ENCODE results near the gene IL4I1.

The IL4I1 gene

DNA sequence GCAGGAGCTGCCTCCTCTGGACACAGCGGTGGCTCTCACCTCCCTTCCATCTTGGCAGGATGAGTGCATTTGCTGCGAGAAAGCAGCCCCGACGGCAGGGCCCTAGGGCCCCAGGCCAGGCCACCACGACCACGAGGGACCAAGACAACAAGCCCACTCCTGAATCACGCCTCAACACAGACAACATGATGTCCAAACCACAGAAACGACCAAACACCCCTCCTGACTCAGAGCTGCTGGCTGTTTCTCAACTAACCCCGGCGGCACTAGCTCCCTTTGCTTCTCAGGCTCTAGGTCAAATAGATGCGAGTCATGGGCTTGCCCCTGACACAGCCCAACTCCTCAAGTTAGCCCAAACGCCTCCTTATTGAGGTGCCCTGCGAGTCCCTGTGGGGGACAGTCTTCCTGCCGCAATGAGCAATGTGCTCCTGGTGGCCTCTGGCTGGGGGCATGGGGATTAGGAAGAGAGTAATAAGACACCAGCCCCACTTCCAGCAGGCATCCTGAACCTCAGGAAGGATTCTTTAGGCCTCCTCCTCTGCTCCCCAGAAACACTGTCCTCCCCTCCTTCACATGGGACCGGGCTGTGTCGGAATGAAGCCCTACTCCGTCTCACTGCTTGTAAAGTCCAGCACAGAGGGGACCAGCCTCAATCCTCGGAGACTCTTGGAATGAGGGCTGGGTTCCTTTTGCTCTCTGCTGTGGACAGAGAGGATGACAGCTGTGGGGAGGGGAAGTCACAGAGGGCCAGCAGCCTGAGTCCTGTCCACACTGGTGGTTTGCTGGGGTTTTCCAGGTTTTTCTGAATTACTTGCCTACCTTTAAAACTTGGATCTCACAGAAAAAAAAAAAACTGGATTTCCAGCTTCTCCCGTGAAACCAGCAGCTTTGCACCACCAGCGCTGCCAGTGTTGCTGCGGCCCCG lies 25.4 kb upstream of the IL4I1 start:
- Histone ChIP-seq H3K27me3 (replicated peaks) (no peaks in the 10 kb centered on the region), H3K4me3 (ENCODE audit: low read depth, low read length) (no peak overlapping the region), H3K36me3 (replicated peaks) (peaks cover 30% of the 10 kb centered on the region), H3K27ac (peak overlapping the region; percentile 43)
- DNase-seq: peak; percentile 72
- in situ Hi-C loops (cut with HindIII; ENCODE audit: low pct_ligation_motif_present, low sequenced_read_pairs): no loop called here
- TF ChIP-seq, protein P1, sequence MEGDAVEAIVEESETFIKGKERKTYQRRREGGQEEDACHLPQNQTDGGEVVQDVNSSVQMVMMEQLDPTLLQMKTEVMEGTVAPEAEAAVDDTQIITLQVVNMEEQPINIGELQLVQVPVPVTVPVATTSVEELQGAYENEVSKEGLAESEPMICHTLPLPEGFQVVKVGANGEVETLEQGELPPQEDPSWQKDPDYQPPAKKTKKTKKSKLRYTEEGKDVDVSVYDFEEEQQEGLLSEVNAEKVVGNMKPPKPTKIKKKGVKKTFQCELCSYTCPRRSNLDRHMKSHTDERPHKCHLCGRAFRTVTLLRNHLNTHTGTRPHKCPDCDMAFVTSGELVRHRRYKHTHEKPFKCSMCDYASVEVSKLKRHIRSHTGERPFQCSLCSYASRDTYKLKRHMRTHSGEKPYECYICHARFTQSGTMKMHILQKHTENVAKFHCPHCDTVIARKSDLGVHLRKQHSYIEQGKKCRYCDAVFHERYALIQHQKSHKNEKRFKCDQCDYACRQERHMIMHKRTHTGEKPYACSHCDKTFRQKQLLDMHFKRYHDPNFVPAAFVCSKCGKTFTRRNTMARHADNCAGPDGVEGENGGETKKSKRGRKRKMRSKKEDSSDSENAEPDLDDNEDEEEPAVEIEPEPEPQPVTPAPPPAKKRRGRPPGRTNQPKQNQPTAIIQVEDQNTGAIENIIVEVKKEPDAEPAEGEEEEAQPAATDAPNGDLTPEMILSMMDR (IDR thresholded peaks at IDR 0.05; ENCODE audit: low read depth, low read length, missing control alignments): no peak

DNA sequence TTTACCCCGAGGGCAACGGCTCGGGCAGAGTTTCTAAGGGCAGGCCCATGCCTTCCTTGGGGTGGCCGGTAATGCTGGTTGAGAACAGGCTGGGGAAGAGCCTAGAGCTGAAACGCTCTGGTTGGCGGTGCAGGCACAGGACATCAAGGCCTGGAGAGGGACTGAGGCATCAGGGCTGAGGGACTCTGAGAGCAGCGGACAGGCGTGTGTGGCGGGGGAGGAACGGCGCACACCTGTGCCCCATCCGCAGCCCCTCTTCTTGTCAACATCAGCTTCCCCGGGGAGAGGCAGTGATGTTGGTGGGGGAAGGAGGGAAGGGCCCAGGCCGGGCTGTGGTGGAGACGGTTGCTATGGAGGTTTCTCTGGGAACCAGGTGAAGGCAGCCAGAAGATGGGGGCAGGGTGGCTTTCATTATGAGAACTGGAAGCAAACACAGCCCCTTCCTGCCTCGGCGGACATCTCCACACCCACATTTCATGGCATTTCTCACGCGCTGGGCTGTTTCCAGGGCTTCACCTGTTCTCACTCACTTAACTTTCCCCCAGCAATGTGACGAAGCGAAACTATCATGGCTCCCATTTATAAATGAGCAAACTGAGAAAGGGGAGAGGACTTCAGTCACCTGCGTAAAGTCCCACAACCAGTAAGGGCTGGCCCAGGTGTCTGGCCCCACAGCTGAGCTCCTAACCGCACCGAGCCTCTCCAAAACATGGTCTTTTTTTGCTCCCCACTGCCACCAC lies 24.1 kb upstream of the IL4I1 start:
- no peak overlapping the region for H3K27ac ChIP-seq
- H3K27me3 ChIP-seq (replicated peaks): no peaks in the 10 kb centered on the region
- in situ Hi-C loops (cut with HindIII; ENCODE audit: low pct_ligation_motif_present, low sequenced_read_pairs): no loop called here
- DNase-seq: no peak
- TF ChIP-seq, protein P1 (IDR thresholded peaks at IDR 0.05; ENCODE audit: low read depth, low read length, missing control alignments): no peak
- H3K4me3 ChIP-seq (ENCODE audit: low read depth, low read length): no peak overlapping the region
- peaks cover 31% of the 10 kb centered on the region for H3K36me3 ChIP-seq (replicated peaks)

DNA sequence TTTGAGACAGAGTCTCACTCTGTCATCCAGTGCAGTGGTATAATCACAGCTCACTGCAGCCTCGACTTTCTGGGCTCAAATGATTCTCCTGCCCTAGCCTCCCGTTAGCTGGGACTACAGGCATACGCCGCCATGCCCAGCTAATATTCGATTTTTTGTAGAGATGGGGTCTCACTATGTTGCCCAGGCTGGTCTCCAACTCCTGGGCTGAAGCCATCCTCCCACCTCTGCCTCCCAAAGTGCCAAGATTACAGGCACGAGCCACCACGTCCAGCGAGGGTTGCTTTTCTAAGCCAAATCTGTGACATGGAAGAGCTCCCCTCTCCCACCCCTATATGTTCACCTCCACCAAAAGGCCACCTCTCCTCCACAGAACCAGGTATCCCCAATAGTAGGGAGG lies 21.4 kb upstream of the IL4I1 start:
- no peaks in the 10 kb centered on the region for H3K27me3 ChIP-seq (replicated peaks)
- peaks cover 35% of the 10 kb centered on the region for H3K36me3 ChIP-seq (replicated peaks)
- no peak overlapping the region for H3K4me3 ChIP-seq (ENCODE audit: low read depth, low read length)
- in situ Hi-C loops (cut with HindIII; ENCODE audit: low pct_ligation_motif_present, low sequenced_read_pairs): no loop called here
- no peak for DNase-seq
- TF ChIP-seq, protein P1 (IDR thresholded peaks at IDR 0.05; ENCODE audit: low read depth, low read length, missing control alignments): no peak
- H3K27ac ChIP-seq: no peak overlapping the region

DNA sequence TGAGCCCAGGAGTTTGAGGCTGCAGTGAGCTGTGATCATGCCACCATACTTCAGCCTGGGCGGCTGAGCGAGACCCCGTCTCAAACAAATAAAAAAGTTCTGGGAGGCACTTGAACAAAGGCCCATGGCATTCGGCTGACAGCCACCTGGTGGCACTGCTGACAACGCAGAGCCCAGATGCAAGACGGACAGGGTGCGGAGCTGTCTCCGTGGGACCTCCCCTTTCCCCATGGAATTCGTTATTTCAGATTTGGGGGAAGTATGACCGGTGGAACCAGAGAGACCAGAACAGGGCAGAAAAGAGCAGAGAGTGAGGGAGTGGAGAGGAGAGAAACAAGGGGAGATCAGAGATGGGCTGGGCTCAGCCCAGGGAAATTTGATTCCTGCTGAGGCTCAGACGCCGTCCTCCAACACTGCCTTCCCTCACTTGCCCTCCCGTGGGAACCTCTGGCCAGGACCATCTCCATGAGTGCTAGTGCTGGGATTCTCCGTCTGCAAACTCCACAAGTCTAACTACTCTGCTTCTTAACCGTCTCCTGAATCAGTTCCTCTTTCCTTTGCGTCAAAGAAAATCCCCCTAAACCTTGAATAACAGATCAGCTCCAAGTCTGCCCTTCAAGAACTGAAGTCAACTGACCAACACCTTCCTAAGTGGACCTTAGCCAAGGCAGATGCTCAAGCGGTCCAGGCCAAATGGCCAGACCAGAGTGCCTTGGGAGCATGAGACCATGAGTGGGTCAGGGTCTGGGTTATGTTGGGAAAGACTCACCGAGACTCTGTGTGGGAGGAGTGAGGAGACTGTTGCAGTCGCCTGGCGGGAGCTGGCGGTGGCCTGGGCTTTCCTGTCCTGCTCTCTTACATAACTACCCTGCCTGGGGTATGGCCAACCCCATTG lies 20.4 kb upstream of the IL4I1 start:
- H3K27me3 ChIP-seq (replicated peaks): no peaks in the 10 kb centered on the region
- peaks cover 40% of the 10 kb centered on the region for H3K36me3 ChIP-seq (replicated peaks)
- in situ Hi-C loops (cut with HindIII; ENCODE audit: low pct_ligation_motif_present, low sequenced_read_pairs): no loop called here
- DNase-seq: no peak
- TF ChIP-seq, protein P1 (IDR thresholded peaks at IDR 0.05; ENCODE audit: low read depth, low read length, missing control alignments): peak; percentile 45
- no peak overlapping the region for H3K4me3 ChIP-seq (ENCODE audit: low read depth, low read length)
- no peak overlapping the region for H3K27ac ChIP-seq

DNA sequence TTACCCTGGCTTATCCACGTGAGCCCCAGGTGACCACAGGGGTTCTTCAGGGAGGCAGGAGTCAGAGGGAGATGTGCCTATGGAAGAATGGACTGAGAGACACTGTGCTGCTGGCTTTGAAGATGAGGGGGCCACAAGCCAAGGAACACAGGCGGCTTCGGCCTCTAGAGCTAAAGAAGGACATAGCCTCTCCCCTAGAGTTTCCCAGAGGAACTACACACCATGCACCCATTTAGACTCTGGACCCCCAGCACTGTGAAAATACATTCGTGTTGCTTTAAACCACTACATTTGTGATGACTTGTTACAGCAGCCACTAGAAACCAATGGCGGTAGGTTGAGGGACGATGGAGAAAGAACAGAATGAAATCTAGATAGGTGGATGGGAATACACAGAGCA lies 18.6 kb upstream of the IL4I1 start:
- no peak for DNase-seq
- Histone ChIP-seq H3K36me3 (replicated peaks) (peaks cover 40% of the 10 kb centered on the region), H3K27ac (no peak overlapping the region), H3K4me3 (ENCODE audit: low read depth, low read length) (no peak overlapping the region), H3K27me3 (replicated peaks) (no peaks in the 10 kb centered on the region)
- in situ Hi-C loops (cut with HindIII; ENCODE audit: low pct_ligation_motif_present, low sequenced_read_pairs): no loop called here
- TF ChIP-seq, protein P1 (IDR thresholded peaks at IDR 0.05; ENCODE audit: low read depth, low read length, missing control alignments): peak; percentile 35

All from brain microvascular endothelial cell (primary cell).